Iris pigment epithelial cell (primary cell): Measurements from ENCODE around the gene TMEM273.

Source experiments
- DNase-seq: peaks from one replicate; pipeline ENCODE4 v3.0.0-alpha.2; 2011; ENCODE audit warnings: low read depth

TMEM273 gene

DNA sequence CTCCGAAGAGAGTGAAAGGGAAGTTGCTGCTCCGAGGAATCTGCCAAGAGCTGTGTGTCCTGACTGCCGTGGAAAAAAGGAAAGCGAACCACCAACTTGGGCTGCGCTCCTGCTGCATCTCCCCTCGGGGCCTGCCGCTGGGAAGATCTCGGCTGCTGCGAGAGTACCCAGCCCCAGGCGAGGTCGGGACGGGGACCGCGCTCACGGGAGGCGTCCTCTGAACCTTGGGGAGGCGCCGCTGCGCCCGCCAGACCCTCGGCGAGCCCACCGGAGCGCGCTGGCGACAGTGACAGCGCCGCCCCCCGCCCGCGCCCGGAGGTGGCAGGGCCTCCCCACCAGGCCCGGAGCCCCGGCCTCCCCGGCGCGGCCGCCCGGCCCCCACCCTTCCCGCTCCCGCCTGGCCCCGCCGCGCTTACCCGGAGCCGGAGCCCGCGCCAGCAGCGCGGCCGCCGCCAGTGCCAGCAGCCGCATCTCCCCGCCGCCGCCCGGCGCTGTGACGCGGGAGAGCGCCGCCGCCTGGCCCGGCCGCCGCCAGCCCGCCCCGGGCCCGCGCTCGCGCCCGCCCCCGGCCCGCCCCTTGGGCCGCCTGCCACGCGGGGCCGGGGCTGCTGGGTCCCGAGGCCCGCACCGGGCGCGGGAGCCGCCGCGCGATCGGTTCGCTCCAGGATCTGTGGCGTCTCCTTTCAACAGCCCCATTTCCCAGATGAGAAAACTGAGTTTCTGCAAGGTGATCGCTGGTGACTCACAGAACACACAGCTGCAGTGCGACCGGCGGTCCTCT lies 73.0 kb downstream of the TMEM273 start, which contains the start of gene VSTM4:
VSTM4 (minus strand) TSS at position 508 of the 781 bp plus-strand sequence; CDS start at position 471, 37 bp downstream.
- peak; percentile 32 for DNase-seq

DNA sequence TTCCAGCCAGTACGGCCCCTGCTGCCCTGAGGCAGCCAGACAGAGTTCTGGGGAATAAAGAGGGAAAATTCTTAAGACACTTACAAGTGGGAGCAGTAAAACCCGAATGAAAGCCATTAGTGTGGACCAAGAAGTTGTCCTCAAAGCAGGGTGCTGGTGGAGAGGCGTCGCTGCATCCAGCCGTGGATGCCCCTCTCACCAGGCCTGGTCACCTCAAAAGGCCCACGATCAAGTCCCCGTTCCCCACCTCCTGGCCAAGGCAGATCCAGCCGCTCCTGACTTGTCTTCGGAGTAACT lies 73.5 kb downstream of the TMEM273 start:
- DNase-seq = no peak

DNA sequence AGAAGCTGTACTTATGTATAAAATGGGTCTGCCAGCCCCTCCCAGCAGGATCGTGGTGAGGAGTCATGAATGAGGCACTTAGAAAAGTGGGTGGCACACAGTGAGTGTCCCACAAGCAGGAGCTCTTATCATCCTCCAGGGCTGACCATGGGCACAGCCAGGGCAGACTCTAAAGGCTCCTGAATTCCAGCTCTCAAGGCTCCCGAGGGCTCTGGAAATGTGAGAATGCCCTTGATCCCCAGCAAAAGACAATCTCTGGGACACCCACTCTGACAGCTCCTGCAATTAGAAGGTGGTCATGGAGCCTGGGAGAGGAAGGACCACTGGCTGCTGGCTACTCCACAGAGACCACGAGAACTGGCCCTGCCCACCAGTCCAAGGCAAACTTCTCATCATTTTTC lies 74.5 kb downstream of the TMEM273 start:
- DNase-seq = no peak

- no peak for DNase-seq
Observed at GRCh38 chr10:49112851-49113250, 75.3 kb downstream of the TMEM273 start.

DNA sequence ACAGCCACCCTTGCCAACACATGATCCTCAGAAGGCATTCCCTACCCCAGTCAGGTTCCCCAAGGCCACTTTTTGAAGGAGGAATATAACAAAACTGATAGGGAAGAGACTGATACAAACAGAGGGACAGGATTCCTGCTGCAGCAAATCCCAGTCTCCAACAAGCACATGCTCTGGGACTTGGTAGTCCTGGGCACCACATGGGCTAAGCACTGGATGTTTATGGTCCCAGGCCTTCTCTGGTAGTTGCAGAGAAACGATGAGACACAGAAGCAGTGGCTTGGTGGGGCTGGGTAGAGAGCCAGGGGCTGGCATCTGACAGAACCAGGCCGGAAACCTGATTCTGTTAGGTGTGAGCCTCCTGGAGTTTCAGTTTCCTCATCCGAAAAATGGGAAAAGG lies 76.1 kb downstream of the TMEM273 start:
- DNase-seq = no peak

DNA sequence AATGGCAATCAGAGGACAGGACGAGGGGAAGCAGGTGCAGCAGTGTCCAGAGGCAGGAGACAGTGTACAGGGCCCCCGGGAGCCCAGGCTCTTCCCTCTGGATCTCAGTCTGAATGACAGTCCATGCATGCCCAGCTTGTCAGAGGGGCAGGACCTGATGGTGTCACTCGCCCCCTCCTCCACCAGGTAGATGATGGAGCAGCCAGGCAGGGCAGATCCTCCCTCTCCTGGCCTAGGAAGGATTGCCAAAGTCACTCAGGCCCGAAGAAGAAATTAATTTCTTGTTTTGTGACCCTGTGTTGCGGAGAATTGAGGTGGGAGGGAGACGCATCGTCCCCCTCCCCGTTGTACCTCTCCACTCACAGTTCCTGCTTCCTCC lies 76.9 kb downstream of the TMEM273 start:
- DNase-seq = no peak

- DNase-seq = no peak
Observed at GRCh38 chr10:49110684-49111319, 77.4 kb downstream of the TMEM273 start.

DNA sequence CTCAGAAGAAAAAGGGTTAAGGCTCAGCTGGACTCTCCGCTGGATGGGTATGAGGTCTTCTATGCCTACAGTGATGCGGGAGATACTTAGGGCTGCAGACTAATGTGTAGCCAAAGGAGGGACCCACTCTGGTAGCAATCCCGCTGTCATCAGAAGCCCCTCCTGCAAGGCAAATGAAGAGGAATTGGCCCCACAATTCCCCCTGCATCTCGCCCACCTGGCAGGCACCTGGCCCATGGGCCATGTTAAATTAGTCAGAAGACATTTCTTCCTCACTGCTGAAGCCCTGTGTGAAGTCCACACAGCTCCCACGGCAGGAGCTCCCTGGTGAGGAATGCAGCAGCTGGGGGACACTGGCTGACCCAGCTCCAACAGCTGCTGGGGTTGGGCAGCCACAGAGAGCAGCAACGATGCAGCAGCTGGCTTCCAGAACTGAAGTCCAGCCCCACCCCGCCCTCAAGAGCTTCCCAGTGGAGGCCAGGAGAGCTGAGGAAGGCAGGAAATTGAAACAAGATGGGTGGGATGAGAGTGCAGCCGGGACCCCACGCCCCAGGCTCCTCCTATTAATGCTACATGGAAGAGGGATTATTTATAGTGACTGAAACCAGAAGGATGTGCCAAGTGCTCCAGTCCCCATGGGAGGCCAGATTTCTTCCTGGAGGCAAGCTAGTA lies 78.4 kb downstream of the TMEM273 start:
- DNase-seq = no peak

- no peak for DNase-seq
Observed at GRCh38 chr10:49108656-49109055, 79.5 kb downstream of the TMEM273 start.

GRCh38 chr10:49107887-49108267 lies 80.3 kb downstream of the TMEM273 start:
- no peak for DNase-seq

GRCh38 chr10:49107111-49107886 lies 80.9 kb downstream of the TMEM273 start:
- no peak for DNase-seq

GRCh38 chr10:49106451-49106850 lies 81.7 kb downstream of the TMEM273 start:
- DNase-seq = no peak

GRCh38 chr10:49105076-49105475 lies 83.1 kb downstream of the TMEM273 start:
- no peak for DNase-seq
